ENCODE measurements around the gene PPM1B. TPM values are rescaled to one million over a fixed set of nuclear protein-coding genes. Genes with fewer than 3 reads are reported as not detected.

The PPM1B gene
- total and polyA plus RNA-seq, 2 of the 4 experiments (the other 2 are of a cell fraction) = 13.4 to 14.7 TPM

DNA sequence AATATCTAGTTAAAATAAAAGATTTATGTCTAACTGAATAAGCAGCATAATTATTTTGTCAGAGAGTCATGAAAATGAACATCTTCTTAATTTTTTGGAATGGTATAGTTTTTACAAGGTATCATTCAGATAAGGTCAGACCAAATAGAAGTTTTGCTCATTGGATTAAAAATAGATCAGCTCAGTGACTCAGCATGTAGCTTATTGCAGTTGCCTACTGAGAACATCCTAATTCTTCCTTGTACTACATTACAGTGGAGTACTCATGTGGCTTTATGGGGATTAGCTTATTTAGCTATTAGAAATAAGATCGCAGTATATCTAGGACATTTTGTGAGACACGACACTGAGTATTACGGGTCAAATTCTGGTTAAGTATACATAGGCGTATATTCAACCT is 38.2 kb upstream of the PPM1B start:
- WGBS, 2 experiments (ENCODE audit: extremely low coverage in 2 of 2, insufficient read length in 1 of 2) = no CpG with 5 or more reads among the region's 4 CpGs
- TF ChIP-seq CEBPB (IDR thresholded peaks at IDR 0.05; ENCODE audit: low read depth, low read length) (peak; percentile 29; the same call in 1 of the 2 replicates), MXI1 (IDR thresholded peaks at IDR 0.05; ENCODE audit: borderline replicate concordance, low read depth, low read length) (no peak), NFE2L2 (IDR thresholded peaks at IDR 0.05; ENCODE audit: low read depth, low read length) (peak; percentile 87), RAD21 (IDR thresholded peaks at IDR 0.05; ENCODE audit: low read length) (no peak), RFX5 (IDR thresholded peaks at IDR 0.05; ENCODE audit: low read depth, low read length) (no peak), RCOR1 (IDR thresholded peaks at IDR 0.05; ENCODE audit: insufficient replicate concordance, low read length) (no peak), CHD1 (IDR thresholded peaks at IDR 0.05; ENCODE audit: low read depth, low read length) (no peak), MAFK (IDR thresholded peaks at IDR 0.05; ENCODE audit: low read depth, low read length) (0 out of 2 replicates have a peak, but pooled peaks have one; percentile 26), POLR2A (IDR thresholded peaks at IDR 0.05; ENCODE audit: low read depth, low read length) (no peak), MAZ (IDR thresholded peaks at IDR 0.05; ENCODE audit: borderline replicate concordance, low read depth, low read length) (no peak), BHLHE40 (IDR thresholded peaks at IDR 0.05; ENCODE audit: low read depth, low read length) (no peak), FOS (IDR thresholded peaks at IDR 0.05; ENCODE audit: low read depth, low read length) (peak; percentile 22; the same call in 1 of the 2 replicates), SMC3 (IDR thresholded peaks at IDR 0.05; ENCODE audit: low read depth, low read length) (no peak)
- TF ChIP-seq, protein P1, sequence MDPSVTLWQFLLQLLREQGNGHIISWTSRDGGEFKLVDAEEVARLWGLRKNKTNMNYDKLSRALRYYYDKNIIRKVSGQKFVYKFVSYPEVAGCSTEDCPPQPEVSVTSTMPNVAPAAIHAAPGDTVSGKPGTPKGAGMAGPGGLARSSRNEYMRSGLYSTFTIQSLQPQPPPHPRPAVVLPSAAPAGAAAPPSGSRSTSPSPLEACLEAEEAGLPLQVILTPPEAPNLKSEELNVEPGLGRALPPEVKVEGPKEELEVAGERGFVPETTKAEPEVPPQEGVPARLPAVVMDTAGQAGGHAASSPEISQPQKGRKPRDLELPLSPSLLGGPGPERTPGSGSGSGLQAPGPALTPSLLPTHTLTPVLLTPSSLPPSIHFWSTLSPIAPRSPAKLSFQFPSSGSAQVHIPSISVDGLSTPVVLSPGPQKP (IDR thresholded peaks at IDR 0.05; ENCODE audit: borderline replicate concordance, low read depth, low read length) = no peak
- TF ChIP-seq, protein P2, sequence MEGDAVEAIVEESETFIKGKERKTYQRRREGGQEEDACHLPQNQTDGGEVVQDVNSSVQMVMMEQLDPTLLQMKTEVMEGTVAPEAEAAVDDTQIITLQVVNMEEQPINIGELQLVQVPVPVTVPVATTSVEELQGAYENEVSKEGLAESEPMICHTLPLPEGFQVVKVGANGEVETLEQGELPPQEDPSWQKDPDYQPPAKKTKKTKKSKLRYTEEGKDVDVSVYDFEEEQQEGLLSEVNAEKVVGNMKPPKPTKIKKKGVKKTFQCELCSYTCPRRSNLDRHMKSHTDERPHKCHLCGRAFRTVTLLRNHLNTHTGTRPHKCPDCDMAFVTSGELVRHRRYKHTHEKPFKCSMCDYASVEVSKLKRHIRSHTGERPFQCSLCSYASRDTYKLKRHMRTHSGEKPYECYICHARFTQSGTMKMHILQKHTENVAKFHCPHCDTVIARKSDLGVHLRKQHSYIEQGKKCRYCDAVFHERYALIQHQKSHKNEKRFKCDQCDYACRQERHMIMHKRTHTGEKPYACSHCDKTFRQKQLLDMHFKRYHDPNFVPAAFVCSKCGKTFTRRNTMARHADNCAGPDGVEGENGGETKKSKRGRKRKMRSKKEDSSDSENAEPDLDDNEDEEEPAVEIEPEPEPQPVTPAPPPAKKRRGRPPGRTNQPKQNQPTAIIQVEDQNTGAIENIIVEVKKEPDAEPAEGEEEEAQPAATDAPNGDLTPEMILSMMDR (conservative IDR thresholded peaks at IDR 0.05; ENCODE audit: low read depth, low read length) = no peak
- TF ChIP-seq, protein P3, sequence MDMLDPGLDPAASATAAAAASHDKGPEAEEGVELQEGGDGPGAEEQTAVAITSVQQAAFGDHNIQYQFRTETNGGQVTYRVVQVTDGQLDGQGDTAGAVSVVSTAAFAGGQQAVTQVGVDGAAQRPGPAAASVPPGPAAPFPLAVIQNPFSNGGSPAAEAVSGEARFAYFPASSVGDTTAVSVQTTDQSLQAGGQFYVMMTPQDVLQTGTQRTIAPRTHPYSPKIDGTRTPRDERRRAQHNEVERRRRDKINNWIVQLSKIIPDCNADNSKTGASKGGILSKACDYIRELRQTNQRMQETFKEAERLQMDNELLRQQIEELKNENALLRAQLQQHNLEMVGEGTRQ (IDR thresholded peaks at IDR 0.05; ENCODE audit: low read depth, low read length) = no peak
- Histone ChIP-seq H2AK5ac (ENCODE audit: low read depth, low read length) (no peak overlapping the region), H2BK5ac (ENCODE audit: low read depth, low read length, poor library complexity, severe bottlenecking) (peak overlapping the region; percentile 80), H3K9me3 (ENCODE audit: control insufficient read depth, insufficient read depth, low read length) (no peaks in the 10 kb centered on the region), H3K9me1 (ENCODE audit: insufficient read depth, low read length) (no peaks in the 10 kb centered on the region), H3K27ac (ENCODE audit: insufficient read depth, low read length) (no peak overlapping the region), H3K4me2 (ENCODE audit: low read depth, low read length) (0 out of 2 replicates have a peak overlapping the region, but pooled peaks have one; percentile 26), H2BK15ac (ENCODE audit: low read depth, low read length) (no peak overlapping the region), H4K5ac (ENCODE audit: low read depth, low read length) (peak overlapping the region; percentile 15; the same call in 1 of the 2 replicates), H3K18ac (ENCODE audit: low read depth, low read length) (no peak overlapping the region), H4K20me1 (ENCODE audit: insufficient read depth, low read length) (no peaks in the 10 kb centered on the region), H3K56ac (ENCODE audit: extremely low read depth, insufficient read depth, low read length) (no peak overlapping the region), H3K4me1 (ENCODE audit: control insufficient read depth, insufficient read depth, low read length) (peaks cover 7% of the 10 kb centered on the region; the same call in 1 of the 2 replicates), H2AK9ac (replicated peaks; ENCODE audit: low read depth, low read length, poor library complexity) (no peak overlapping the region), H4K8ac (ENCODE audit: low read depth in 2 of 2, low read length in 2 of 2) (no peak overlapping the region), H3K79me1 (ENCODE audit: low read depth in 1 of 2, low read length in 2 of 2) (no peaks in the 10 kb centered on the region), H2AFZ (replicated peaks; ENCODE audit: low read length, poor library complexity) (no peak overlapping the region), H2BK120ac (ENCODE audit: low read depth, low read length) (0 out of 2 replicates have a peak overlapping the region, but pooled peaks have one; percentile 11), H4K91ac (ENCODE audit: insufficient read depth, low read depth, low read length) (no peak overlapping the region), H3K4me3 (ENCODE audit: insufficient read depth, low read depth, low read length) (no peak overlapping the region), H3K4ac (ENCODE audit: low read depth, low read length) (no peak overlapping the region), H3K14ac (replicated peaks; ENCODE audit: low read depth, low read length) (no peak overlapping the region; the same call in 1 of the 2 replicates), H3K9ac (ENCODE audit: low read depth, low read length) (no peak overlapping the region), H2BK20ac (ENCODE audit: low read depth, low read length) (no peak overlapping the region), H3K23ac (ENCODE audit: low read depth, low read length) (no peak overlapping the region), H3K36me3 (ENCODE audit: control insufficient read depth, insufficient read depth, low read length) (no peaks in the 10 kb centered on the region), H3K27me3 (ENCODE audit: control insufficient read depth, insufficient read depth, low read length) (no peaks in the 10 kb centered on the region)
- in situ Hi-C loops (cut with MboI; ENCODE audit: low sequenced_read_pairs) (no loop called here), intact Hi-C loops (cut with micrococcal nuclease) (no loop called here), dilution Hi-C loops (cut with HindIII; ENCODE audit: low sequenced_read_pairs, unreplicated experiment) (no loop called here)
- no TSS peak for BruUV-seq (replicated peaks)
- ATAC-seq (ENCODE audit: low read depth) = peak; percentile 90
- ChIA-PET POLR2A (ENCODE audit: unreplicated experiment) (no interaction called here), CTCF (no interaction called here)
- peak; percentile 73 for DNase-seq

Data from IMR-90 (cell line).